ENCODE measurements around the gene PRR20D. TPM values are rescaled to one million over a fixed set of nuclear protein-coding genes. Genes with fewer than 3 reads are reported as not detected.
"Not testable (repeated sequence)": the region's sequence is repeated elsewhere in the genome, so short reads cannot be mapped to it uniquely, and the experiment has no call there.

Gene PRR20D
- total RNA-seq, result not detected in 2 replicates

GRCh38 chr13:57160332-57160731 is at the start of gene PRR20D:
Gene PRR20D, plus strand, starts transcription at chr13:57160632. Its CDS starts 387 bp downstream, at chr13:57161019.
- intact Hi-C loops (cut with micrococcal nuclease); H3K4me3 Mint-ChIP-seq; H3K36me3 Mint-ChIP-seq (ENCODE audit: low read depth); H3K9me3 Mint-ChIP-seq; DNase-seq; H3K27ac Mint-ChIP-seq; H3K4me1 Mint-ChIP-seq; CTCF ChIA-PET; ATAC-seq (ENCODE audit: low read depth); POLR2A ChIA-PET; H3K27me3 Mint-ChIP-seq: not testable (repeated sequence)

DNA sequence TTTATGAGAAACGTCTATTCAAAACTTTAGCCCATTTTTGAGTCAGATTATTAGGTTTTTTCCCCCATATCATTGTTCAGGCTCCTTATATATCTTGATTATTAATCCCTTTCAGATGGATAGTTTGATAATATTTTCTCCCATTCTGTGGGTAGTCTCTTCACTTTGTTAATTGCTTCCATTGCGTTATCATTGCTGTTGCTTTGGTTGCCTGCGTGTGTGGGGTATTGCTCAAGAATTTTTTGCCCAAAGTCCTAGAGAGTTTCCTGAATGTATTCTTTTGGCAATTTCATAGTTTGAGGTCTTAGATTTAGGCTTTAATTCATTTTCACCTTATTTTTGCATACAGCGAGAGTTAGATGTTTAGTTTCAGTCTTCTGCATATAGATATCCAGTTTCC is 45.5 kb upstream of the PRR20D start:
- POLR2A ChIA-PET, result no interaction called here
- ATAC-seq (ENCODE audit: low read depth) (no peak), DNase-seq (no peak)
- Mint-ChIP-seq H3K27ac (no peak overlapping the region), H3K4me3 (no peak overlapping the region), H3K4me1 (no peaks in the 10 kb centered on the region), H3K27me3 (no peaks in the 10 kb centered on the region), H3K36me3 (ENCODE audit: low read depth) (no peaks in the 10 kb centered on the region), H3K9me3 (peaks cover 25% of the 10 kb centered on the region)
- CTCF ChIA-PET, result no interaction called here
- no peak for TF ChIP-seq CTCF (IDR thresholded peaks at IDR 0.05)
- intact Hi-C loops (cut with micrococcal nuclease), result no loop called here

- Mint-ChIP-seq H3K4me3 (no peak overlapping the region), H3K9me3 (peaks cover 4% of the 10 kb centered on the region), H3K4me1 (no peaks in the 10 kb centered on the region), H3K27ac (no peak overlapping the region), H3K36me3 (ENCODE audit: low read depth) (no peaks in the 10 kb centered on the region), H3K27me3 (no peaks in the 10 kb centered on the region)
- ATAC-seq (ENCODE audit: low read depth), result no peak
- CTCF ChIA-PET, result no interaction called here
- intact Hi-C loops (cut with micrococcal nuclease), result no loop called here
- POLR2A ChIA-PET, result no interaction called here
- no peak for DNase-seq
- TF ChIP-seq CTCF (IDR thresholded peaks at IDR 0.05), result no peak
Measured at GRCh38 chr13:57123681-57124080, 36.8 kb upstream of the PRR20D start.

DNA sequence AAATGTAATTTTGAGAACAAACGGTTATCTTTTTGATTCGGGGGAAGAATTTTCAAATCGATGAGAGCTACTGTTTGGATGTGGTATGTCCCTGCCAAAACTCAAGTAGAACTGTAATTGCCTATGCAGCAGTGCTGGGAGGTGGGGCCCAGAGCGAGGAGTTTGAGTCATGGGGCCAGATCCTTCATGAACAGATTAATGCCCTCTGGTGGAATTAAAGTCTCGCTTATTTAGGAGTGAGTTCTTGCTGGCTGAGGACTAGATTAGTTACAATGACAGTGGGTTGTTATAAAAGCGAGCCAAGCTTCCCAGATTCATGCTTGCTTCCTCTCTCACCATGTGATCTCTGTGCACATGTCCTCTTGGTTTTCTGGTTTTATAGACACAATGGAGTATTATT is 31.5 kb upstream of the PRR20D start:
- CTCF ChIA-PET, result no interaction called here
- POLR2A ChIA-PET, result no interaction called here
- no peaks in the 10 kb centered on the region for H3K36me3 Mint-ChIP-seq (ENCODE audit: low read depth)
- intact Hi-C loops (cut with micrococcal nuclease), result no loop called here
- H3K4me3 Mint-ChIP-seq, result no peak overlapping the region
- no peaks in the 10 kb centered on the region for H3K27me3 Mint-ChIP-seq
- H3K9me3 Mint-ChIP-seq, result peaks cover 2% of the 10 kb centered on the region
- no peak for TF ChIP-seq CTCF (IDR thresholded peaks at IDR 0.05)
- ATAC-seq (ENCODE audit: low read depth) (no peak), DNase-seq (no peak)
- no peak overlapping the region for H3K27ac Mint-ChIP-seq
- H3K4me1 Mint-ChIP-seq, result no peaks in the 10 kb centered on the region

DNA sequence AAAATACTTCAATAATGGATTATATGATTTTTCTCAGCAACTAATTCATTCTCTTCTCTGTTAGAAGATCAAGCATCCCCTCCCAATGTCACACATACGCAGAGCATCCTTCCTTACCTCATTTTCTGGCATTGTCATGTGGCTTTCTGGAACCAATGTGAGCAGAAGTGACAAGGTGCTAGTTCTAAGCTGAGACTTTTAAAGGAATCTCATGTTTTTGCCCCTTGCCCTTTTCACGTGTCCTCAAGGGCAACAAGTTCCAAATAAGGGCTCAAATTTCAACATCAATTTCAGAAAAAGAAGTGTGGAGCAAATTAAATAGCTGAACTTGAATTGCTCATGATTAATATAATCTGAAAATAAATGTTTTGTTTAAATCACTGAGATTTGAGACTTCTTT is 24.3 kb upstream of the PRR20D start:
- H3K9me3 Mint-ChIP-seq, result peaks cover 3% of the 10 kb centered on the region
- ATAC-seq (ENCODE audit: low read depth) (no peak), DNase-seq (no peak)
- no peaks in the 10 kb centered on the region for H3K36me3 Mint-ChIP-seq (ENCODE audit: low read depth)
- no peaks in the 10 kb centered on the region for H3K4me1 Mint-ChIP-seq
- ChIA-PET POLR2A (no interaction called here), CTCF (no interaction called here)
- intact Hi-C loops (cut with micrococcal nuclease), result no loop called here
- TF ChIP-seq CTCF (IDR thresholded peaks at IDR 0.05), result no peak
- no peaks in the 10 kb centered on the region for H3K27me3 Mint-ChIP-seq
- no peak overlapping the region for H3K4me3 Mint-ChIP-seq
- H3K27ac Mint-ChIP-seq, result no peak overlapping the region

- CTCF ChIA-PET, result no interaction called here
- TF ChIP-seq CTCF (IDR thresholded peaks at IDR 0.05), result no peak
Measured at GRCh38 chr13:57137585-57137984, 22.8 kb upstream of the PRR20D start.

More at GRCh38 chr13:57137585-57137984, 22.8 kb upstream of the PRR20D start:
- no peaks in the 10 kb centered on the region for H3K4me1 Mint-ChIP-seq
- intact Hi-C loops (cut with micrococcal nuclease), result no loop called here
- H3K36me3 Mint-ChIP-seq (ENCODE audit: low read depth), result no peaks in the 10 kb centered on the region
- H3K9me3 Mint-ChIP-seq, result peaks cover 3% of the 10 kb centered on the region
- ATAC-seq (ENCODE audit: low read depth) (no peak), DNase-seq (no peak)
- H3K27ac Mint-ChIP-seq, result no peak overlapping the region
- H3K27me3 Mint-ChIP-seq, result no peaks in the 10 kb centered on the region
- no peak overlapping the region for H3K4me3 Mint-ChIP-seq
- POLR2A ChIA-PET, result no interaction called here

All from activated B cell treated with CpG ODN at 0.5 μM for 24 hours (primary cell).